ENCODE results near the gene PLCB4.

Gene PLCB4

DNA sequence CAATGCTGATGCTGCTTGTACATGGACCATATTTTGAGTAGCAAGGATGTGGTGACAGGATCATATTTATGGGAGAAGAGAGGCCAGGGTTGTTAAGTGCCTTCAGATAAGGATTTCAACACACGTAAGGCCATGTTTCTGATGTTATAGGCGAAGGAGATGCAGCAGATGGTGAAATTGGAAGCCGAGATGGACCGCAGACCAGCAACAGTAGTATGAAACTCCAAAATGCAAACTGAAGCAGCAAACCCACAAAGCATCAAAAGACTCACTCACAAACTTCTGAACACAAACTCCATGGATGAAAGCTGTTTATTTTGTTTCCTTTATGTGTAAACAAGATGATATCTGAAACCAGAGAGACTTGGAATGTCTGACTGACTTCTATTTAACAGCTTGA lies 409.9 kb downstream of the PLCB4 start:
- DNase-seq: no peak

DNA sequence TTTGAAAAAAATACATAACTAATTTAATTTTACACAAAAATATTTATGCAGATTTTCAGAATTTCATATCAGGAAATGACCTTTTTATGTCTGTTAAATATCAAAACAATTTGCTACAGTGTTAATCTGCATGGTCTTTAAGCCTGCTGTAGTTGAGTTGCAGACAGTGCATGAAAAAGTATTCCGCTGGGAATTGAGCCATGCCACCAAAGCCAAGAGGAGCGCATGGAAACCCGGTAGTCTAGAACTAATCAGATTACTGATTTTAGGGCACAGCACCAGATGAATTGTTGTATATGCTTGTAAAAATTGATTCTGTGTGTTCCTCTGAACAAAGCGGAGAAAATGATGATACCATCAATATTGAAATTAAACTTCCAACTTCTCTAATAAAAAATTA lies 411.2 kb downstream of the PLCB4 start:
- DNase-seq: no peak

DNA sequence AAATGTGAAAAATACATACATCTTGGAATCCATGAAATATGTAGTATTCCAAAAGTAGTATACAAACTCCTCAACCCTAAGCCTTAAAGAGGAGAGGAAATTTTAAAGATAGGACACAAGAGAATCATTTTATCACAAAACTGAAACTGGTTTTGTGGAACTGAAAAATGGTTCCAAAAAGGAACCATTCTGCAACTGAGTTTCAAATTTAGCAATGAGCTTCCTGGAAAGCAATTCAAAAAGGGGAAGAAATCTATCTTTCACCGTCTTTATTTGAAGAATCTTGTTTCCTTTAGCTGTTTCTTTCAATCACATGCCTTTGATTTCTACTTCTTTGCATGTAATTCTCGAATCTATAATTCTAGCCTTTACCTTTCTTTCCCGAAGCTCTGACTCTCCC lies 413.3 kb downstream of the PLCB4 start:
- DNase-seq: no peak

DNA sequence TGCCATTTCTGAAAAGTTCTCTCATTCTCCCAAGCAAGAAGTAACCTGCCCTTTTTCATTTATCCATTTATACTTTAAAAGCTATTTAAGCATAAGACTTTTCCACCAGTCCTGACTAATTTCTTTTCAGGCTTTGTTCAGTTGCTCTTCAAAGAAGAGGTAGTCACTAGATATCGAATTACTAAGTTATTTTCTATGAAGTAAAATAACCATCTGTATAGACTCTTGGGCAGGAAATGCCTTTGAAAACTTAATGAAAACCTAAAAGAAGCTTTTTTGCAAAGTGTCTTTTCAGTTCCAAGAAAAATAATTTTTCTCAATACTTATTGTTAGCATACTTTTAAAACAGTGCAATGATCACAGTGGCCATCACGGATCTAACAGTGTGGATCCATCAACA lies 414.2 kb downstream of the PLCB4 start:
- no peak for DNase-seq

DNA sequence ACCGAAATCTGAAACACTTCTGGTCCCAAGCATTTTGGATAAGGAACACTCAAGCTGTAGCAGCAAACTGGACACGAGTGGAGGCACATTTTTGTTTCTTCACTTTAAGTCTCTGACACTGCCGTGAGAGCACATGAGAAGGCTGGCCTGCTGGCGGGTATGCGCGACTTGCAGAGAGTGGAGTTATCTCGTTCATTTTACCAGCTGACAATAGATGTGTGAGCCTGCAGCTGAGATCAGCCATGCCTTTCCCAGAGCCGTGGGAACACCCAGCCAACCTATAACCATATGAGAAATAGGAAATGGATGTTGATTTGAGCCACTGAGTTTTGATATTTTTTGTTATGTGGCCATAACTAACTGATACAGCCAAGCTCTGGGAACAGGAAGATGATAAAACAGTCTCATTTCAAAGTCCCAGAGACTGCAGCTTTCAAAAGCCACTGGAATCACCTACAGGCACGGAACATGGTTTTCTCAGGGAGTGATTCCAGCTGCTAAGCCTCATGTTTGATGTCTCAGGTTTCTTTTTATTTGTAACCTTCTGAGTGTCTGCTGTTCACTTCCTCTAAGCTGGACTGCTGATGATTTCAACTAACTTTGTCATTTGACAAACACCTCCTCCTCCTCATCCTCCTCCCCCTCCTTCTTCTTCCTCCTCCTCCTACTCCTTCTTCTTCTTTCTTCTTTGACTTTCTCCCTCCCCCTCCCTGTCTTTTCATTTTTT lies 416.9 kb downstream of the PLCB4 start:
- no peak for DNase-seq

DNA sequence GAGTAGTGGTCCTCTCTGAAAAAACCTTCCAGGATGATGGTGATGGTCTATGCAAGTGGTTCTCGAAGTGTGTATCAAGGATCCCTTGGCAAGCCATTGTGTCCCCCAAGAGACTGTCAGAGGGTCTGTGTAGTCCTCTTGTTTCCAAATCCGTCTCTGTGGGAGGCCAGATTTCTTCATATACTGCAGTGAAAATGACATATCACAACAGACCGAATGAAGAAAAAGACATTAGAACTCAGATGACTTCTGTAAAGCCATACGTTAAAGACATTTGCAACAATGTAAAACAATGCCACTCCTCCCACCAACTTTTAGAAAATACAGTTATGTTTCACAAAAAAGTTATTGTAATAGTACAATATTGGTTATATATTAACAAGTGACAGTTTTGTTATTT lies 418.3 kb downstream of the PLCB4 start:
- no peak for DNase-seq

DNA sequence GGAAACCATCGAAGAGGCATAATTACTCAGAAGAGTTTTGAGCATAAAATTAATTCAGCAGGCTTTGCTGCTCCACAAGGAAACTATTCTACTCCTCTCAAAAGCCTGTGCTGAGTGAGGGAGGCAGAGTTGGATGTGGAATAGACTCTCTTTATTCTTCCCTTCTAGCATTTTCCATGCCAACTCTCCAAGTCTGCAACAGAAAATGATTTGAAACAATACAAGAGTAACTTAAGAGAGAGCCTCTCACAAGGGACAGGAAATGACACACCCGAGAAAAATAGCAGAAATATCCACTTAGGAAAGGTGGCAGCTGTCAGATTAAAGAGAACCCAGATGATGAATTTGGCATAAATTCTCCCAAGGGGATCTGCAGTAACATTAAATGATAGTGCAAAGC lies 419.2 kb downstream of the PLCB4 start:
- DNase-seq: no peak

DNA sequence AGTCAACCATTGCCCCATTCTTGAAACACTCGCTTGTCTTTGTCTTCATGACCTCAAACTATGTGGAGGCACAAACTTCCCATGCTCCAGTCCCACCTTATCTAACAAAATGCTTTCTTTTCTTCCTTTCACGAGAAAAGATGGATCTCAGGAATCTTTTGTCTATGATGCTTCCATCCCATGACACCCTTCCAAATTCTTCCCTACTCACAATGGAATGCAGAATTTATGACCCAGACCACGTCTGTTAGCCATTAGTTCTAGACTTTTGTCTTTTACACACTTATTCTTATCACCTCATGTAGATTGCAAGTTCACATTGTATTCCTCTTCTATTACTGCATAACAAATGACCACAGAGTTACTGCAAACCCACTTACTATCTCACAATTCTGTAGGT lies 421.3 kb downstream of the PLCB4 start:
- DNase-seq: no peak

DNA sequence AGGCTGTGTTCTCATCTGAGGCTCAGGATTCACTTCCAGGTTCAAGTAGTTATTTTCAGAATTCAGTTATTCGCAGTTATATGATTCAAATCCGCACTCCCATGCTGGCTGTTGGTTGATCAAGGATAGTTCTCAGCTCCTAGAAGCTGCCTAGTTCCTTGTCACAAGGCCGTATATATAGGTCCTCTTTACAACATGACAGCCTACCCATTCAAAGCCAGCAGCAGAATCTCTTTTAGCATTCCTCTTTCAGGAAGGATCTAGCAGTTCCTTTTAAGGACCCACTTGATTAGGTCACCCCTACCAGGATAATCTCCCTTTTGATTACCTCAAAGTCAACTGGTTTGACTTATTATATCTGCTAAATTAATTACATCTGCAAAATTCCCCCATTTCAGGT lies 421.7 kb downstream of the PLCB4 start:
- DNase-seq: no peak

DNA sequence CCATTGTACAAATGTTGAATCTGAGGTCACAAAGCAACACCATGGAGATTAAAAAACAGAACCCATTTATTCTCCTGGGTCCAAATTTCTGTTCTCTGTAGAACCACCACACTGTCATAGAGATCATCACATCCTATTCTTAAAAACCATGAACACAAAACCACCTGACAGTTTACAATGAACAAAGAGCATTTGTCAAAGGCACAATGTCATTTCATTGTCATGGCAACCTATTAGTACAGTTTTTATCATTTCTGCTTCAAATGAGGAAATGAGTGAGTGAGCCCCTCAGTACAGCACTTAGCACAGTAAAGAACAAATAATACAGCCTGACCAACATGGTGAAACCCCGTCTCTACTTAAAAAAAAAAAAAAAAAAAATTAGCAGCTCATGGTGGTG lies 422.4 kb downstream of the PLCB4 start:
- no peak for DNase-seq

DNA sequence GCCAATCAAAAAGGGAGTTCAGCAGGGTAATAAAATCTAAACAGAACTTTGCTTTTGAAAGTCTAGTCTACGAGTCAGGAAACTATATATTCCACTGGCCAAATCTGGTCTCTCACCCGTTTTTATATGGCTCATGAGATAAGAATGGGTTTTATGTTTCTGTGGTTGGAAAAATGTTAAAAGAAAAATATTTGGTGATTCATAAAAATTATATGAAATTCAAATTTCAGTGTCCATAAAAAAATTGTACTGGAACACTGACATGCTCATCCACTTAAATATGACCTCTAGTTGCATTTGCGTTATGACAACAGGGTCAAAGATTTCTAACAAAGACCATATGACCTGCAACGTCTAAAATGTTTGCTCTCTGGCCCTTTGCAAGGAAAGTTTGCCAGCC lies 423.2 kb downstream of the PLCB4 start:
- no peak for DNase-seq

DNA sequence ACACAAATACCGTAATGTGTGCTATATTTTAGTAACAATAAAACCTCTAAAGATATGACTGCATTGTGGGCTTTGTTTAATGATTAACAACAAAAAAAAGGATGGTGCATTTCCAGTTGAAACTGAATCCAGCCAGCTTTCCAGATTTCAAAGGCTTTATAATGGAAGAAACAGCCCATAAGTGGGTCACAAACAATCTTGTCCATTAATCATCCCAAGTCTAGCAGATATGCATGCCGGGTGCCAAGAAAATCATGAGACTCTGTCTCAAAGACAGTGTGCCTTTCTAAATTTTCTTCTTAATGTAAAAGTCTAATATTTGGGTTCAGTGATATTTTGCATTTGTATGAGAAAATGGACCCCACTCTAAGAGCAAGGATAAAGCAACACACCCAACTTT lies 424.9 kb downstream of the PLCB4 start:
- DNase-seq: no peak

DNA sequence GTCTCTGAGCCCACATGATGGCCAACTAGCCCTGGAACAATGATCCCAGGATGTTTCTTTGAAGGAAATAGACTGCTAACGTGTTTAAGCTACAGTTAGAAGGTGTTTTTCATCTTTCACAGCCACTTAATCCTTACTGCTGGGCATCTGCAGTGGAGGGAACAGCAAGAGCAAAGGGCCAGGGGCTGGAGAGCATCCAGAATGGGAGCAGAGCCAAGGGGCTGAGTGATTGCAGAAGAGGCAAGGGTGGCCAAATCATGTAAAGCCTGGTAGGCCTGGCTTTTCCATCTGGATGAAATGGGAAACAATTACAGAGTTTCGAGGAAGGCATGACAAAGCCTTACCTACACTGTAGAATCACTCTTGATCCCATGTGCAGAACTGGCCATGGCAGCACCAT lies 426.8 kb downstream of the PLCB4 start:
- no peak for DNase-seq

DNA sequence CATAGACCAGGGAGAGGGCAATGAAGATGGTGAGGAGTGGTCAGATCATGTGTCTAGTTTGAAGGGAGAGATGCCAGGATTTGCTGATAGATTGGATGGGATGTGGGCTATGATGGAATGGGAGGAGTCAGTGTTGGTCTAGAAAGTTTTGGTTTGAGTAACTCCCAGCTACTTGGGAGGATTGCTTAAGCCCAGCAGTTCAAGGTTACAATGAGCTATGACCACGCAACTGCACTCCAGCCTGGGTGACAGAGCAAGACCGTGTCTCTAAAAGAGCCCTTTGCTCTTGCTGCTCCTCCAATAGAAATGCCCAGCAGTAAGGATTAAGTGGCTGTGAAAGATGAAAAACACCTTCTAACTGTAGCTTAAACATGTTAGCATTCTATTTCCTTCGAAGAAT lies 427.3 kb downstream of the PLCB4 start:
- no peak for DNase-seq

DNA sequence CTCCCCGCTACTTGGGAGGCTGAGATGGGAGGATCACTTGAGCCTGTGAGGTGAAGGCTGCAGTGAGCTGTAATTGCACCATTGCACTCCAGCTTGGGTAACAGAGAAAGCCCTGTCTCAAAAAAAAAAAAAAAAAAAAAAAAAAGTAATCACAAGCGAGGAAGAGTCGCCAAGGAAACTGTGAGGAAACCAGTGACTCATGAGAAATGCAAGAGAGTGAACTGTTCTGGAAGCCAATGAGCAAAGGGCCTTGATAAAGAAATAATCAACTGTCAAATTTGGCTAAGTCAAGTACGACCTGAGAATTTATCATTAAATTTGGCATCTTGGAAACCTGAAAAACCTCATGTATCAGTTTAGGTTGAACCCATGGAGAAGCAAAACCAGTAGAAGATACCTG lies 429.4 kb downstream of the PLCB4 start:
- no peak for DNase-seq

DNA sequence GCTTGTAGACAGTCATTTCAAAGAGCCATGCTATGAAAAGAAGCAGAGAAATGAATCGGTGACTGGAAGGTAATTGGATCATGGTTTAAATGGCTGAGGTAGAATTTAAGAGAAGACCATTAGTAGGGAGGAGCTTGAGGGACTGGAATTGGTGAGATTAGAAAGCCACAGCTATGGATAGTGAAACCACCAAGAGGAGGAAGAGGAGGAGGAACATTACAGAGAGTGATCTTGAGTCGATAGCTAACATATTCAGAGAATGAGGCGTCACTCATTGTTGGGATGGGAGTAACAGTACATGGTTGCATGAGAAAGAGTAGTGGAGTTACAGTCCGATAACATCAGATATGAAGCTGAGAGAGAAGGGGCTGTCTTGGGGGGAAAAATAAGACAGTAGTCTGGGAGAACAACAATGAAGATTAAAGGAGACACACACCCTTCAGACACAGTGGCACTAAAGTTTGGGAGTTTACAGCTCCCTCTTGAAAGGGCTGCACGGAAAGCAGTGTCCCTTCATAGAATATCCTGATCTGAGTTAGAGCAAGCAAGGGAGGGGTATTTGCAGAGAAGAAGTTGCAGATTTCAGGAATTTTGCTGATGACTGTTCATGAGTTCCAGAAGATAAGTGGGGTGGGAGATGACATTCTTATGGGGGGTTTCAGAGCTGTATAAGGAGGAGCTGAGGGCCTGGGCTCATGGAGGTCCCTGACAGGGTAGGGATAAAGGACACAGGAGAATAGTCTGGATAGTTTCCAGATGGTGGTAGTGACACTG lies 430.4 kb downstream of the PLCB4 start:
- DNase-seq: no peak

DNA sequence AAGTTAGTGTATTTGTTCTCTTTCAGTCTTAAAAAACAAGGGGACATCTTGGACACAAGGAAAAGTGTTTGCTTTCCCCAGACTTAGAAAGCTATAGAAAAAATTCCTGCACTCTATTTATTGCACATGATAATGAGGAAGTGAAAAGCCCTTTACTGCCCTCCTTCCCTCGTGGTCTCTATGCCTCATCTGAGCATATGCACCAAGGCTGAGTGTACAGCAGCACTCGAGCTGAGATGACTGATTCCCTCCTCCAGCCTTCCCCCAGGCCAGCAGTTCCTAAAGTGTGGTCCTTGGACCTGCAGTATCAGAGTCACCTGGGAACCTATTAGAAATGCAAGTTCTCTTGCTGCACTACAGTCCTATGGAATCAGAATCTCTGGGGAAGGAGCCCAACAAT lies 431.2 kb downstream of the PLCB4 start:
- no peak for DNase-seq

DNA sequence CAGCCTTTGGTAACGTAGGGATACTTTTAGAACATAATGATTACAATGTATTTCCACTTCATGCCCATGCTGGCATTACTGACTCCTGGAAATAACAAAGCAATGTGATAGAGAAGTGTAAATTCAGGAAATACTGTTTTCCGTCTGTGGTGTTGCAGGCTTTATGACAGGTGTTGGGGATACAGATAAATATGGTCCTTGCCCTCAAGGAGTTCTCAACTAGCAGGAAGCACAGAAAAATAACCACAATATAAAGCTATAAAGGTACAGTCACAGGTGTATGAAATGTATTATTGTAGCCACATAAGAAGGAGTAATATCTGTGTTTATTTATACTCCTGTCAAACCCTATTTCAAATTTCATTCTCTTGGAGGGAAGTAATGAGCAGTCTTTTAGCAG lies 432.6 kb downstream of the PLCB4 start:
- DNase-seq: no peak

DNA sequence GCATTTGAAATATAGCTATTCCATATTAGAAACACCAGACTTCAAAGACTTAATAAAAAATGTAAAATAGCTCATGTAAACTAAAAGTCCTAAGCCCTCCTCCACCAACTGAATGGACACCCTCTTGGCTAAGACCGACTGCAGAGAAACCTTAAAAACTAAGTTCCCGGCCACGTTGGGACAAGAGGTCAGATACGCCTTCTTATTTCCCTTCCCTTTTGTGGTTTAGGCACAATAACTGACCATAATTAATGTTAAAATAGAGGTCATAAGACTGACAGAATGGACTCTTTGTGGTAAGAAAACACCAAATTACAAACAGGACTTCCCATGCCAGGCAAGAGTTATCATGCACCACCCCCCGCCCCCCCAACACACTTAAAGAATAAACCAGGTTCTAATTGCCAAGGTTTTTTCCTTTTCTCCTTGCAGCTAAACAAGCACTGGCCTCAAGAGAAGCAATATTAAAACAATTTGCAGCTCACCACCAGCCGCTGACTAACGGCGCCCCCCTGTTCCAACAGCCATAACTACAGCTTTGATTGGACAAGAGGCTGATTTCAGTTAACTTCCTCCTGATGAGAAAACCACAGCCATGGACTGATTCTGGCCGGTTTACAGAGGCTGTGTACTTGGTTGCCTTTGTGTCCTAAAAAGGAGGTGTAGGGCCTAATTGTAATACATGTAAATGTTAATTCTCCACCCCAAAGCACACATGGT lies 434.8 kb downstream of the PLCB4 start:
- DNase-seq: no peak

DNA sequence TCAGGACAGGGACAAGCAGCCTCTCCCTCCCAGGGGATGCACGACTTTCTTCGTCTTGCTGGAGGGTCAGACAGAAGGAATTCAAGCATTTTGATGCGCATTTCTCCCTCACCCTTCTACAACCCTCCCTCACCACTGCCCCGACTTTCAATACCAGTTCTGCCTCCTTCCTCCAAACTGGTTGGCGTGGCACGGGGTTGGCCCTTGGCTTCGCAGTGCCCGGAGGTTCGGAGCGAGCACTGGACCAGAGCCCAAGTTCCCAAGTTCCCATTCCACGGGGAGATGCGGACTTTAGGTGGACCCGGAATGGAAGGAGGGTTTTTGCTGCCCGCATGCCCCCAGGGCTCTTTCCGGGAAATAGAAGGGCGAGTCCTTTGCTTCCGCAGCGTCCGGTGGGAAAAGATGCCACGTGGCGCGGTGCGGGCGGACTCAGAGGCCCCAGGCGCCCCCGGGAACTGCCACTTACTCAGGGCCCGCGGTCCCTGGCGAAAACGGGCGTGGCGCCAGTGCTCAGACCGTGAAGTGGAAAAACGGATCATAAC lies 437.5 kb downstream of the PLCB4 start:
- no peak for DNase-seq

DNA sequence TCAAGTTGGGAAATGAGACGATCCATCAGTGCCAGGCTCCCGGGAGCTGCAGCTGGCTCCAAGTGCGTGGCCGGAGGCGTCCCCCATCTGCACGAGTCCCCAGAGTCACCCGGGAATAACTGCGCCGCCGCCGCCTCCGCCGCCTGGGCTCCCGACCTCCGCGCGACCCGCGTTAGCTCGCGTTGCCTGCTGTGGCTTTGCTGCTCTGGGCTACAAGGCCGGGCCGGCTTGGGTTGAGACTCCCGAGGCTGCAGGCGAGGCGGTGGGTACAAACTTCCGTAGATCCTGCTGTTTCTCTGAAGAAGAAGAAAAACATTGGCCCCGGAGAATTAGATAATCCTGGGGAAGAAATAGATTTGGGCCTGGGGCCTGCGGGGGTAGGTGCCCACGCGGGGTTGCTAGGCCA lies 438.1 kb downstream of the PLCB4 start:
- no peak for DNase-seq

DNA sequence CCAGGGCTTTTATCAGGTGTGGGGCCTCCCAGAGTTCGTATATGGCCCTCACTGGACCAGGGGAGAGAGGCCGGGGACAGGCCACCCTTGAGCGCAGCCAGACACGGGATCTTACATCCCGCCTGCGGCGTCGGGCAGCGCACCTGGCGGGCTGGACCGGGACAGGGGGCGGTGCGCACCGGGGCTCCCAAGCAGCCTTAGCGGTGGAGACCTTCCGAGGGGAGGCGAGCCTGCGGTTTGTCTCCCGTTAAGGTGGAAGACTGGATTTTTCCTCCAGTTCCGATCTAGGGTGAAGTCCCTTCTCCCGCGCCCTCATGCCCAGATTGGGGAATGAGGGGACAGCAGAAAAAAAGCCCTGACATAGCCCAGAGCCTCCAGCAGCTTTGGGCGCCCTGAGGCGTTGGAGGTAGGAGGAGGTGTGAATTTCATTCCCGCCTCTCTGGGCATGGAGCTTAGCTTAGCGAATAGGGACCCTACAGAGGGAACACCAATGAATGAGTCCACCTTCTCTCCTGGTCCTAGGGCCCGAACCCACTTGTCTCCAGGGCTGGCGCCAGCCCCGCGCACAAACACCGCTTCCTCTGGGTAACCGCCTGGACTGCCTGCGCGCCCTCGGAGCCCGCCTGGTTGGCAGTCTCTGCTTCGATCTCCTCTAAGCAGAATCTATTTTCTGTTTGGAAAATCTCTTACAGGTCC lies 438.8 kb downstream of the PLCB4 start:
- DNase-seq: no peak

DNA sequence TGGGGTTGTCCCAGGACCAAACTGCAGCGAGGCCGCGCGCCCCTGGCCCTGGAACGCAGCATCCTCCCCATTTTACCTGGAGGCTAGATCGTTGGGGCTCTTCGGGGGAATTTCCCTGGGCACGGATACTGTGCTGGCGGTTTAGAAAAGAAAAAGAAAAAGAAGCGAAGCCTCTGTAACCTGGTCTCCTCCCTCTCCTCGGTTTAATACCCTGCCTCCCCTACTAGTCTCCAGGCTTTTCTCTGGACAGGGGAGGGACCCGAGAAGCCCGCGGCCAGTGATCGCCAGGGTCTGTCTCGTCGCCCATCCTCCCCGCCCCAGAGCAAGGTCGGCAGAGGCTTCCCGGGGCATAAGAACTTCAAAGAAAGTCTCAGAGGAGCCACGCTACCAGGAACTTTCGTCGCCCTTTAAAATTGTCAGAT lies 439.4 kb downstream of the PLCB4 start:
- no peak for DNase-seq
